ENCODE measurements around the gene LRPAP1. TPM values are rescaled to one million over a fixed set of nuclear protein-coding genes. Genes with fewer than 3 reads are reported as not detected.

The LRPAP1 gene
- 92.3 and 164 TPM in 2 replicates for total RNA-seq (ENCODE audit: low replicate concordance)

GRCh38 chr4:3531879-3532750 is at the start of gene LRPAP1:
Gene LRPAP1 (minus strand): TSS chr4:3532422. CDS start chr4:3532412, 10 bp downstream.

GRCh38 chr4:3462790-3463415 is 69.3 kb downstream of the LRPAP1 start, which contains the start of gene DOK7:
Gene DOK7 (plus strand): TSS chr4:3463306. CDS start chr4:3463376, 70 bp downstream.

Other genes with a start within 250 kb of the LRPAP1 start
- 12.4 and 18.4 TPM in 2 replicates for gene RGS12, start 239.4 kb downstream of the LRPAP1 start, total RNA-seq (ENCODE audit: low replicate concordance)
- not detected in 2 replicates for gene HGFAC, start 90.5 kb downstream of the LRPAP1 start, total RNA-seq (ENCODE audit: low replicate concordance)
- gene DOK7, start 69.1 kb downstream of the LRPAP1 start, total RNA-seq (ENCODE audit: low replicate concordance) = 0.08 TPM in 1 of 2 replicates, not detected in the other
- gene ADRA2C, start 234.0 kb upstream of the LRPAP1 start, total RNA-seq (ENCODE audit: low replicate concordance) = 0.08 and 1.4 TPM in 2 replicates